RKO (cell line): Measurements from ENCODE around the gene TCP11X1.
"Not testable (repeated sequence)": the region's sequence is repeated elsewhere in the genome, so short reads cannot be mapped to it uniquely, and the experiment has no call there.

ENCODE experiments used
- DNase-seq: peaks from one replicate; pipeline ENCODE4 v3.0.0-alpha.2; 2016; ENCODE audit warnings: low spot score

Gene TCP11X1

GRCh38 chrX:102214986-102215385 lies at the start of gene TCP11X1:
TCP11X1 (plus strand) TSS chrX:102215301.
- not testable (repeated sequence) for DNase-seq

GRCh38 chrX:102185967-102186720 lies 29.0 kb upstream of the TCP11X1 start:
- DNase-seq = no peak

GRCh38 chrX:102207940-102208339 lies 7.2 kb upstream of the TCP11X1 start:
- DNase-seq = not testable (repeated sequence)

GRCh38 chrX:102216497-102216896 lies 1.4 kb downstream of the TCP11X1 start:
- DNase-seq = not testable (repeated sequence)

- DNase-seq = not testable (repeated sequence)
These were observed 20.6 kb downstream of the TCP11X1 start for GRCh38 chrX:102235678-102236077.

- not testable (repeated sequence) for DNase-seq
These were observed 25.2 kb downstream of the TCP11X1 start for GRCh38 chrX:102240265-102240664.

GRCh38 chrX:102246893-102247292 lies 31.8 kb downstream of the TCP11X1 start, which contains the start of gene NXF2:
NXF2 (plus strand) TSS chrX:102247167; CDS start chrX:102307079, 59,912 bp downstream.
- DNase-seq = not testable (repeated sequence)

- DNase-seq = not testable (repeated sequence)
These were observed 57.1 kb downstream of the TCP11X1 start for GRCh38 chrX:102272231-102272630.
